Spinal cord (tissue), 10 donors: ENCODE measurements around the gene CRCP. TPM values are rescaled to one million over a fixed set of nuclear protein-coding genes. Genes with fewer than 3 reads are reported as not detected.

Source experiments
- DNase-seq, 6 donors: peaks; one replicate each; pipeline versions ENCODE4 v3.0.0 to v3.0.0-alpha.2; 2013 to 2015; ENCODE audit warnings: low spot score in 6 of 6, low read depth in 4 of 6
- H3K27ac ChIP-seq: one replicate; pipeline ENCODE4 v1.5.1; 2013; ENCODE audit warnings: low read depth, low read length, control low read depth
- H3K27me3 ChIP-seq: one replicate; pipeline ENCODE4 v1.6.1; 2013; ENCODE audit warnings: low read length; ENCODE audit not compliant: control insufficient read depth, insufficient read depth
- H3K36me3 ChIP-seq: one replicate; pipeline ENCODE4 v1.6.1; 2013; ENCODE audit warnings: low read length; ENCODE audit not compliant: control insufficient read depth, insufficient read depth
- H3K4me1 ChIP-seq: one replicate; pipeline ENCODE4 v1.6.1; 2013; ENCODE audit warnings: low read length; ENCODE audit not compliant: control insufficient read depth, insufficient read depth
- H3K4me3 ChIP-seq: one replicate; pipeline ENCODE4 v1.5.1; 2013; ENCODE audit warnings: low read depth, low read length, control low read depth
- H3K9me3 ChIP-seq: one replicate; pipeline ENCODE4 v1.6.1; 2013; ENCODE audit warnings: low read length; ENCODE audit not compliant: control insufficient read depth, insufficient read depth
- WGBS: methylation state at CpG from one replicate; pipeline ENCODE4 v1.1.5; 2013; ENCODE audit warnings: missing lambda C conversion rate; ENCODE audit not compliant: insufficient coverage; 5-methylcytosine and 5-hydroxymethylcytosine counted together
- polyA plus RNA-seq, 2 donors: library from polyadenylated mRNA; unstranded; fragments of 120-200 nt; gene quantifications; one replicate each; pipeline ENCODE4 v1.2.1, GENCODE V29; 2013; ENCODE audit not compliant: insufficient read length in 2 of 2
- total RNA-seq, 2 donors: library from RNA; depleted of rRNA in 1 of 2; stranded (reverse); fragments of 120-200 nt in 1 of 2; fragments of >200 nt in 1 of 2; gene quantifications; one replicate each; pipeline versions ENCODE4 v1.2.3 to v1.2.4, GENCODE V29; 2013 to 2014
- donor health status: healthy.

The CRCP gene
- total and polyA plus RNA-seq, 4 donors, result 34.5 to 42.7 (median 38.1) TPM

DNA sequence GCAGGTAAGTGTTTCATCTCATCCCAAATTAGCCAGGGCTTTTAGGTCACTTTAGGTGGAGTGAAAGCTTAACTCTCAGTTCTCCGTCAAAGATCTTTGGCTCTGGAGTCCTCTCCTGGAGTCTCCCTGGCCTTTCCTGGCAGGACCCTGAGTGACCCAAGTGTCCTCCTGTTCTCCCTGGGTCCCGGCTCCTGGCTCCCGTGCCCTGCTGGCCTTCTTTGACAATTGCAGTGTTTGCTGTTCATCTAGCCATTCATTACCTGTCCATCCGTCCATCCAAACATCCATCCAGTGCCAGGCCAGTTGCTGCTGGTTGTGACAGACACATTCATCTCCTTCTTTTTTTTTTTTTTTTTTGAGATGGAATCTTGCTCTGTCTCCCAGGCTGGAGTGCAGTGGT, 84.3 kb downstream of the CRCP start:
- Histone ChIP-seq H3K27me3 (no peaks in the 10 kb centered on the region), H3K4me1 (no peaks in the 10 kb centered on the region), H3K9me3 (no peaks in the 10 kb centered on the region), H3K4me3 (no peak overlapping the region), H3K27ac (no peak overlapping the region), H3K36me3 (no peaks in the 10 kb centered on the region)
- 79% methylated on average over 4 of the region's 4 CpGs for WGBS
- DNase-seq, result no peak

DNA sequence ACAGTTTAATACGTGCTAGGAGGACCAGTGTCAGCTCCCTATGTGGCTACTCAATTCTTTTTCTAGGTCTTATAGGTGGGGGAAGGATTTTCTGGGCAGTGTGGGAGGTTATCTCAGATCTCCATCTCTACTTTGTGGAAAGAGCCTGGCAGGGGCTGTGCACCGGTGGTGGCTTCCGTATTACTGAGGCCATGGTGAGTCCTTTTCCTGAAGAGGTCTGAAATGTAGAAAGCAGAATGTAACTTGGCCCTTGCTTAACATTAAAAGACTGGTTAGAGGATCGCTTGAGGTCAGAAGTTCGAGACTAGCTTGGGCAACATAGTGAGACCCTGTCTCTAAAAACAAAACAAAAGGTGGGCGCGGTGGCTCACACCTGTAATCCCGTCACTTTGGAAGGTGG, 87.8 kb downstream of the CRCP start:
- Histone ChIP-seq H3K27ac (no peak overlapping the region), H3K36me3 (no peaks in the 10 kb centered on the region), H3K9me3 (no peaks in the 10 kb centered on the region), H3K27me3 (no peaks in the 10 kb centered on the region), H3K4me1 (peaks cover 12% of the 10 kb centered on the region), H3K4me3 (no peak overlapping the region)
- no peak for DNase-seq
- 82% methylated on average over 8 of the region's 8 CpGs for WGBS

Other genes with a start within 250 kb of the CRCP start
- gene VKORC1L1, start 241.8 kb upstream of the CRCP start, total RNA-seq, result 10 to 100 TPM; 16.5 to 34.7 TPM
- gene VKORC1L1, start 241.8 kb upstream of the CRCP start, polyA plus RNA-seq, result 10 to 100 TPM; 31.9 to 36.3 TPM
- gene GUSB, start 132.6 kb upstream of the CRCP start, total RNA-seq, result 10 to 100 TPM; 20.8 to 30.4 TPM
- gene GUSB, start 132.6 kb upstream of the CRCP start, polyA plus RNA-seq, result 10 to 100 TPM; 35.0 to 49.7 TPM
- 10 to 100 TPM; 10.4 to 28.8 TPM for gene ASL, start 39.0 kb upstream of the CRCP start, total RNA-seq
- 10 to 100 TPM; 21.8 to 33.2 TPM for gene ASL, start 39.0 kb upstream of the CRCP start, polyA plus RNA-seq
- 10 to 100 TPM; 59.6 to 77.4 TPM for gene TPST1, start 90.5 kb downstream of the CRCP start, total RNA-seq
- gene TPST1, start 90.5 kb downstream of the CRCP start, polyA plus RNA-seq, result 10 to 100 TPM; 47.9 to 50.5 TPM